HL-60 (cell line): ENCODE results near the gene ASCC1.

Source experiments
- CTCF ChIP-seq: IDR thresholded peaks from one replicate; pipeline ENCODE4 v1.5.1; 2011; ENCODE audit warnings: low read length, control low read depth, inconsistent platforms; ENCODE audit not compliant: insufficient read depth
- POLR2AphosphoS5 ChIP-seq: IDR thresholded peaks from 2 replicates; pipeline ENCODE4 v1.6.1; 2012; ENCODE audit warnings: low read depth

DNA sequence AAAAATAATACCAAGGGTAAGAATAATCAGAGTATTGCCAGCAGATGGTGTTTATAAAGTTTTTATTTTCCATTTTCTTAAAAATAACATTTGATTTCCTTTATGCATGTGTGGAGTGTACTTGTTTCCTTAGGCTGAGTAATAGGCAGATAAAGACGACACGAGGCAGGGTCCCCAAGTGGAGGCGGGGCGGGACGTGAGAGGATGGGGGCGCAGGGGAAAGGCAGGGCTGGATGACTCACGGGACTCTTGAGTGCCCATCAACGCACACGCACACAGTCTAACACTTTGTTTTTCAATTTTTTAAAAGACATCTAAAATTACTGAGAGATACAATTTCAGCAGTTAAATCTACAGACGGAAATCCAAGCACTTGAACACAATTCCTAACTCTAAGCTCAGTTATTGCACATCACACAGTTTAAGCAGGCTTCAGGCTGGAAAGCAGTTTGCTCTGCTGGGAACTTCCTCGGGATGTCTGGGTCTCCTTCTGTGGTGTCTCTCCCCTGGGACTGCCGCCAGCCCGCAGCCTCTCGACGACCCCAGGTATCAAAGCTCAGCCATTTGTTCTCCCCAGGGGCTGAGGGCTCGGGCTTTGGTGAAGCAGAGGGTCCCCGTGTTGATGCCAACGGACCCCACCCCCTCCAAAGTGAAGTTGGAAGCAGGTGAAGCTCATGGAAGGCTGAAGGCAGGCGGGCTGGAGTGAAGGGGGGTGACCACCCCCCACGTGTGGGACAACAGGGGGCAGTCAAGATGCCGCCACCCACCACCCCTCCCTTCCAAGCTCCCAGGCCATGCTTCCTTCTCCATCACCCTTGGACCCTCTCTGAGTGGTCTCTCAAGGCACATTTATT is 156.9 kb downstream of the ASCC1 start:
- TF ChIP-seq CTCF (no peak), POLR2AphosphoS5 (no peak)
